SU-DHL-6 (cell line): ENCODE measurements around the gene CC2D1A.
"Not testable (repeated sequence)": the region's sequence is repeated elsewhere in the genome, so short reads cannot be mapped to it uniquely, and the experiment has no call there.

Experiments
- H2AFZ ChIP-seq: fragments of 200-600 bp; sonication (generic); 2 replicates; pipeline ENCODE4 v1.6.1; 2014; ENCODE audit warnings: low read depth, mild to moderate bottlenecking, moderate library complexity, mixed read lengths, antibody characterized with exemption, low read length; ENCODE audit not compliant: severe bottlenecking
- H3F3A ChIP-seq: fragments of 200-600 bp; shearing (Covaris generic); 2 replicates; pipeline ENCODE4 v1.6.0; 2016; ENCODE audit warnings: antibody characterized with exemption, mild to moderate bottlenecking; ENCODE audit not compliant: insufficient read depth
- H3K27ac ChIP-seq: fragments of 200-600 bp; sonication (generic); 2 replicates; pipeline ENCODE4 v1.5.1; 2016; ENCODE audit warnings: low read depth, mild to moderate bottlenecking, low read length, moderate library complexity, mixed read lengths
- H3K27me3 ChIP-seq: fragments of 200-600 bp; sonication (generic), shearing (Covaris generic); 2 replicates; pipeline ENCODE4 v1.6.0; 2014; ENCODE audit warnings: mild to moderate bottlenecking, low read length
- H3K36me3 ChIP-seq: fragments of 200-600 bp; sonication (generic); 2 replicates; pipeline ENCODE4 v1.6.1; 2014; ENCODE audit warnings: mild to moderate bottlenecking, low read length, mixed read lengths
- H3K4me2 ChIP-seq: fragments of 300-600, 200-600 bp; shearing (Covaris generic), sonication (generic); 2 replicates; pipeline ENCODE4 v1.6.0; 2014; ENCODE audit warnings: low read length, low read depth, mild to moderate bottlenecking; ENCODE audit not compliant: poor library complexity, severe bottlenecking
- H3K4me3 ChIP-seq: fragments of 200-600 bp; sonication (generic); 2 replicates; pipeline ENCODE4 v1.5.1; 2014; ENCODE audit warnings: antibody characterized with exemption, low read length, mild to moderate bottlenecking, mixed read lengths; ENCODE audit not compliant: insufficient read depth, poor library complexity, severe bottlenecking
- H3K79me2 ChIP-seq: fragments of 200-600 bp; sonication (generic); 2 replicates; pipeline ENCODE4 v1.6.1; 2014; ENCODE audit warnings: mild to moderate bottlenecking, low read length, moderate library complexity; ENCODE audit not compliant: insufficient read depth
- H3K9ac ChIP-seq: fragments of 200-600 bp; sonication (generic); 2 replicates; pipeline ENCODE4 v1.7.0; 2014; ENCODE audit warnings: mild to moderate bottlenecking, low read length
- H3K9me2 ChIP-seq: fragments of 200-600 bp; sonication (generic); replicated peaks from 2 replicates; pipeline ENCODE4 v1.6.1; 2014; ENCODE audit warnings: low read length; ENCODE audit not compliant: insufficient read depth
- H3K9me3 ChIP-seq: fragments of 200-600 bp; sonication (generic); 2 replicates; pipeline ENCODE4 v1.6.1; 2014; ENCODE audit warnings: low read length, mixed read lengths; ENCODE audit not compliant: insufficient read depth
- H4K20me1 ChIP-seq: fragments of 200-600 bp; sonication (generic); 2 replicates; pipeline ENCODE4 v1.6.1; 2014; ENCODE audit warnings: low read depth, mild to moderate bottlenecking, antibody characterized with exemption, low read length, moderate library complexity, mixed read lengths
- EZH2phosphoT487 ChIP-seq: fragments of 200-600 bp; sonication (generic), shearing (Covaris generic); conservative IDR thresholded peaks from 2 replicates; pipeline ENCODE4 v1.6.1; 2018; ENCODE audit warnings: mild to moderate bottlenecking, antibody characterized with exemption, low read length, moderate library complexity, mixed read lengths
- TF ChIP-seq, protein P1 (sequence below): fragments of 200-600 bp; sonication (generic); IDR thresholded peaks from one replicate; pipeline ENCODE4 v1.5.1; 2017; ENCODE audit warnings: antibody characterized with exemption, mild to moderate bottlenecking, low read length, moderate library complexity; ENCODE audit not compliant: insufficient read depth, poor library complexity, severe bottlenecking

Gene CC2D1A

DNA sequence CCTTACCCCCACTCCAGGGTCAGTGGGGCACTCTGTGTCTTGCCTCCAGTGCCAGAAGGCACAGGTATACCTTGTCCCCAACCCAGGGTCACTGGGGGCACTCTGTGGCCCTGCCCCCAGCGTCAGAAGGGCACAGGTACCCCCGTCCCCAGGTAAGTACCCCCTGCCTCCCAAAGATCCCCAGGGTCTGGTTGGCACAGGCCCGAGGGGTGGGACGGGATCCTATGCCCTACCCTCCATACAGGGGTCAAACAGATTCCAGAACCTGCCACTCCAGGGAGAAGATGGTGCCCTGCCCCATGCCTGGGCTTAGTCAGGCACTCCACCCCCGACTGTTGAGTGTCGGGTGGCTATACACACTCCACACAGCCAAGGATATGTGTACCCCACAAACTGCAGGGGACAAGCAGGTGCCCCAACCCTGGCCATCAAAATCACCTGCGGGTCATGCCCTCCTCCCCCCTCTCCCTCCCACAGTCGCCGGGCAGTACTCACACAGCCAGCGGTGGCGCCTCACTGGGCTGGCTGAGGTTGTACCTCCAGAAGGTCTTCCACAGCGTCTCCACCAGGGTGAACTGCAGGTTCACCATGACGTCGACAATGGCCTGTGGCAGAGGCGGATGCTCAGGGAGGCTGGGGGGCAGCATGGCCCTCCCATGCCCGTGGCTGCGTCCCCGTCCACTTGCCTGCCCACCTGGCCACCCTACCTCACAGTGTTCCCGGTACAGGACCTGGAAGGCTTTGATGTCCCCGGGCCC is 60.1 kb downstream of the CC2D1A start:
- Histone ChIP-seq H3K9me2 (no peaks in the 10 kb centered on the region), H2AFZ (no peak overlapping the region), H3F3A (peaks cover 4% of the 10 kb centered on the region; the same call in 1 of the 2 replicates), H3K79me2 (no peaks in the 10 kb centered on the region), H3K4me3 (no peak overlapping the region), H4K20me1 (no peaks in the 10 kb centered on the region), H3K27ac (no peak overlapping the region), H3K9me3 (no peaks in the 10 kb centered on the region), H3K4me2 (no peak overlapping the region), H3K27me3 (no peaks in the 10 kb centered on the region), H3K9ac (no peak overlapping the region), H3K36me3 (0 out of 2 replicates have a peak, but pooled peaks cover 2% of the 10 kb centered on the region)
- TF ChIP-seq EZH2phosphoT487: no peak
- TF ChIP-seq, protein P1, sequence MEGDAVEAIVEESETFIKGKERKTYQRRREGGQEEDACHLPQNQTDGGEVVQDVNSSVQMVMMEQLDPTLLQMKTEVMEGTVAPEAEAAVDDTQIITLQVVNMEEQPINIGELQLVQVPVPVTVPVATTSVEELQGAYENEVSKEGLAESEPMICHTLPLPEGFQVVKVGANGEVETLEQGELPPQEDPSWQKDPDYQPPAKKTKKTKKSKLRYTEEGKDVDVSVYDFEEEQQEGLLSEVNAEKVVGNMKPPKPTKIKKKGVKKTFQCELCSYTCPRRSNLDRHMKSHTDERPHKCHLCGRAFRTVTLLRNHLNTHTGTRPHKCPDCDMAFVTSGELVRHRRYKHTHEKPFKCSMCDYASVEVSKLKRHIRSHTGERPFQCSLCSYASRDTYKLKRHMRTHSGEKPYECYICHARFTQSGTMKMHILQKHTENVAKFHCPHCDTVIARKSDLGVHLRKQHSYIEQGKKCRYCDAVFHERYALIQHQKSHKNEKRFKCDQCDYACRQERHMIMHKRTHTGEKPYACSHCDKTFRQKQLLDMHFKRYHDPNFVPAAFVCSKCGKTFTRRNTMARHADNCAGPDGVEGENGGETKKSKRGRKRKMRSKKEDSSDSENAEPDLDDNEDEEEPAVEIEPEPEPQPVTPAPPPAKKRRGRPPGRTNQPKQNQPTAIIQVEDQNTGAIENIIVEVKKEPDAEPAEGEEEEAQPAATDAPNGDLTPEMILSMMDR: no peak

DNA sequence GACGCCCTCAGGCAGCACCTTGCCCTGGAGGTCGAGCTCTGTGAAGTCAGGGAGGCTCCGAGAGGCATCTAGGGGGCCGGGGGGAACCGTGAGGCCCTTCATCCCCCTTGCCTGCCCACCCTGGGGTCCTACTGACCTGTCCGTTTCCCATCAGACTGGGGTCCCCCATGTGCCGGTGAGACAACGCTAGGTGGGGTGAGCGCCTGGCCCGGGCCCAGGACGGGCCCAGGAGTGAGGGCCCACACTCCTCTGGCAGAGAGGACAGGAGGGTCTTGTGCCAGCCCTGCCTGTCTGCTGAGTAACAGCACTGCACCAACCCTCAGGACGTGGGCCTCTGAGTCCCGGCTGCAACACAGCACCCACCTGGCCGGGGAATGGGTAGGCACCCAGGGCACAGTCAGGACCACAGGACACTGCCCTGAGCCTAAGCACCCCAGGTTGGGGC is 60.7 kb downstream of the CC2D1A start:
- no peaks in the 10 kb centered on the region for H3K9me2 ChIP-seq
- no peak overlapping the region for H3K27ac ChIP-seq
- no peak overlapping the region for H3K9ac ChIP-seq
- H3K36me3 ChIP-seq: no peaks in the 10 kb centered on the region
- no peaks in the 10 kb centered on the region for H3K27me3 ChIP-seq
- peaks cover 4% of the 10 kb centered on the region; the same call in 1 of the 2 replicates for H3F3A ChIP-seq
- no peaks in the 10 kb centered on the region for H4K20me1 ChIP-seq
- H2AFZ ChIP-seq: no peak overlapping the region
- H3K4me2 ChIP-seq: no peak overlapping the region
- H3K9me3 ChIP-seq: no peaks in the 10 kb centered on the region
- H3K4me3 ChIP-seq: no peak overlapping the region
- no peak for TF ChIP-seq EZH2phosphoT487
- TF ChIP-seq, protein P1: no peak
- no peaks in the 10 kb centered on the region for H3K79me2 ChIP-seq

DNA sequence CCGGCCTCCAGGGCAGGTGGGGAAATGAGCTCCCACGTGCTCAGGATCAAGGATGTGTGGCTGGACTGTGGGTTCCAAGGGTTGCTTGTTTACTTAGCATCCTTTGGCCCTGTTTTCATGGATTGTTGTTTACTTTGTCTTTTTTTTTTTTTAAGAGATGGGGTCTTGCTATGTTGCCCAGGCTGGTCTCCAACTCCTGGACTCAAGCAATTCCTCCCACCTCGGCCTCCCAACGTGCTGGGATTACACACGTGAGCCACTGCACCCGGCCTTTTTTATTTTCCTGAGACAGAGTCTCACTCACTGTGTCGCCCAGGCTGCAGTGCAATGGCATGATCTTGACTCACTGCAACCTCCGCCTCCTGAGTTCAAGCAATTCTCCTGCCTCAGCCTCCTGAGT is 61.2 kb downstream of the CC2D1A start:
- H2AFZ ChIP-seq, H3K27me3 ChIP-seq, H3K4me3 ChIP-seq, H4K20me1 ChIP-seq, H3K36me3 ChIP-seq, H3K9me2 ChIP-seq, H3K9me3 ChIP-seq, H3K4me2 ChIP-seq, H3K27ac ChIP-seq, H3F3A ChIP-seq, H3K9ac ChIP-seq, H3K79me2 ChIP-seq: not testable (repeated sequence)

DNA sequence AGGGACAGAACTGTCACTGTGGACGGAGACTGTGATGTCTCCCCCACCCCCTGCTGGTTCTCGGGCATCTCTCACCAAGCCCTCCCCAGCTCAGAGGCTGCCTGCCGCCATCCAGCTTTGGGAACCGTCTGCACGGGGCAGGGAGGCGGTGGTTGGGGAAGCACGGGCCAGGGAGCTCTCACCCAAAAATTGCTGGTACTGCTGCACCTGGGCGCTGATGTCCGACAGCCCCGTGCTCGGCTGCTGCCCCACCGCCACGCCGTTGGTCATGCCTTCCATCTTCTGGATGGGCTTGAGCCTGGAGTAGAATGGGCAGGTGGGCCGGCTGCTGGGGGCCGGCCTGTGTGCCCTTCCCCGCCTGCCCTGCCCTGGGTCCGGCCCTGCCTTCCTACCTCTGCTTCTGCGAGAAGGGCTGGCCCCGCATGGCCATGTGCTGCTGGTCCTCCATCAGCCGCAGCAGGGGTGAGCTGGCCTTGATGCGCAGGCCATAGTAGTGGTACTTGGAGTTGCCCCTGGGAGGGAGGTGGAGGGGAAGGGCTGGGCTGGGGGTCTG is 62.5 kb downstream of the CC2D1A start:
- H3K9me3 ChIP-seq: no peaks in the 10 kb centered on the region
- H3K9ac ChIP-seq: no peak overlapping the region
- H3K36me3 ChIP-seq: no peaks in the 10 kb centered on the region
- no peaks in the 10 kb centered on the region for H3K27me3 ChIP-seq
- no peak overlapping the region for H3K27ac ChIP-seq
- no peaks in the 10 kb centered on the region for H3K9me2 ChIP-seq
- H3K4me3 ChIP-seq: no peak overlapping the region
- no peak overlapping the region for H2AFZ ChIP-seq
- peaks cover 4% of the 10 kb centered on the region; the same call in 1 of the 2 replicates for H3F3A ChIP-seq
- H3K4me2 ChIP-seq: no peak overlapping the region
- H4K20me1 ChIP-seq: no peaks in the 10 kb centered on the region
- TF ChIP-seq, protein P1: no peak
- TF ChIP-seq EZH2phosphoT487: no peak
- H3K79me2 ChIP-seq: no peaks in the 10 kb centered on the region
